ENCODE results near the gene SET.
"Not testable (repeated sequence)": the region's sequence is repeated elsewhere in the genome, so short reads cannot be mapped to it uniquely, and the experiment has no call there.

DNA sequence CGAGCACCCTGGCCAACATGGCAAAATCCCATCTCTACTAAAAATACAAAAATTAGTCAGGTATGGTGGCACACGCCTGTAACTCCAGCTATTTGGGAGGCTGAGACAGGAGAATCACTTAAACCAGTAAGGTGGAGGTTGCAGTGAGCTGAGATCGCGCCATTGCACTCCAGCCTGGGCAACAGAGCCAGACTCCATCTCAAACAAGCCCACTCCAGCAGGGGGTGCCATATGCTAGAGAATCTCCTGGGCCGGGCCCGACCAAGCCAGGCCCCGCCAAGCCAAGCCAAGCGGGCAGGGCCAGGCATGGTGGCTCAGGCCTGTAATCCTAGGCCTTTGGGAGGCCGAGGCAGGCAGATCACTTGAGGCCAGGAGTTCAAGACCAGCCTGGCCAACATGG, 40.8 kb upstream of the SET start:
- TF ChIP-seq CTCF (conservative IDR thresholded peaks at IDR 0.05; ENCODE audit: low read depth, low read length): peak; percentile 42
- not testable (repeated sequence) for TF ChIP-seq EZH2 (IDR thresholded peaks at IDR 0.05; ENCODE audit: borderline replicate concordance, low read depth, low read length, poor library complexity, severe bottlenecking)

Data from A673 (cell line).